Fibroblast of lung (primary cell): Measurements from ENCODE around the gene BLTP3B. TPM values are rescaled to one million over a fixed set of nuclear protein-coding genes. Genes with fewer than 3 reads are reported as not detected.

Experiments
- DNase-seq, 2 donors: peaks; one replicate each; pipeline versions ENCODE4 v3.0.0 to v3.0.0-alpha.2; 2010; ENCODE audit warnings: low read depth in 2 of 2
- H2AFZ ChIP-seq: 2 replicates; pipeline ENCODE4 v1.5.1; 2012; ENCODE audit warnings: low read length, control low read depth, inconsistent platforms
- H3K27ac ChIP-seq: 2 replicates; pipeline ENCODE4 v1.5.1; 2011; ENCODE audit warnings: low read length, control low read depth; ENCODE audit not compliant: insufficient read depth
- H3K27me3 ChIP-seq: 2 replicates; pipeline ENCODE4 v1.5.1; 2011; ENCODE audit warnings: mild to moderate bottlenecking, low read length; ENCODE audit not compliant: control insufficient read depth, insufficient read depth
- H3K36me3 ChIP-seq: 2 replicates; pipeline ENCODE4 v1.5.1; 2011; ENCODE audit warnings: low read length; ENCODE audit not compliant: control insufficient read depth, insufficient read depth
- H3K4me1 ChIP-seq: 2 replicates; pipeline ENCODE4 v1.5.1; 2011; ENCODE audit warnings: low read length; ENCODE audit not compliant: control insufficient read depth, insufficient read depth; ENCODE audit errors: extremely low read depth
- H3K4me2 ChIP-seq: 2 replicates; pipeline ENCODE4 v1.5.1; 2011; ENCODE audit warnings: low read length, control low read depth; ENCODE audit not compliant: insufficient read depth; ENCODE audit errors: extremely low read depth
- H3K4me3 ChIP-seq, 4 experiments: fragments of 200-600 bp in 1 of 4; sonication (generic) in 1 of 4; replicated peaks in 1 of 4; 2 replicates each; pipeline ENCODE4 v1.5.1; 2011 to 2016; ENCODE audit warnings: low read length in 4 of 4, low read depth in 3 of 4, mild to moderate bottlenecking in 3 of 4, control low read depth in 2 of 4, inconsistent platforms in 1 of 4, mixed read lengths in 1 of 4; ENCODE audit not compliant: insufficient read depth in 1 of 4; ENCODE audit errors: control extremely low read depth in 1 of 4
- H3K79me2 ChIP-seq: 2 replicates; pipeline ENCODE4 v1.5.1; 2012; ENCODE audit warnings: mild to moderate bottlenecking, low read length, inconsistent platforms; ENCODE audit not compliant: control insufficient read depth, insufficient read depth
- H3K9ac ChIP-seq: 2 replicates; pipeline ENCODE4 v1.5.1; 2011; ENCODE audit warnings: mild to moderate bottlenecking, low read length, control low read depth; ENCODE audit not compliant: insufficient read depth
- H3K9me3 ChIP-seq: 2 replicates; pipeline ENCODE4 v1.5.1; 2012; ENCODE audit warnings: low read depth, low read length; ENCODE audit not compliant: control insufficient read depth, insufficient read depth
- H4K20me1 ChIP-seq: 2 replicates; pipeline ENCODE4 v1.5.1; 2011; ENCODE audit warnings: low read length; ENCODE audit not compliant: control insufficient read depth, insufficient read depth; ENCODE audit errors: extremely low read depth
- CTCF ChIP-seq, 2 donors: IDR thresholded peaks in 1 of 2; conservative IDR thresholded peaks in 1 of 2; 1 replicate in 1 of 2; 2 replicates in 1 of 2; pipeline ENCODE4 v1.5.1; 2011 to 2012; ENCODE audit warnings: low read length in 2 of 2, control low read depth in 1 of 2, inconsistent platforms in 1 of 2, low read depth in 1 of 2, mild to moderate bottlenecking in 1 of 2
- EZH2 ChIP-seq: IDR thresholded peaks from 2 replicates; pipeline ENCODE4 v1.5.1; 2012; ENCODE audit warnings: low read length, control low read depth, mild to moderate bottlenecking; ENCODE audit errors: missing control alignments
- polyA plus RNA-seq, 2 donors: library from polyadenylated mRNA; depleted of rRNA in 1 of 2; stranded (reverse) in 1 of 2; unstranded in 1 of 2; fragments of >200 nt; gene quantifications; 2 replicates each; pipeline ENCODE4 v1.2.1, GENCODE V29; 2011 to 2012; ENCODE audit warnings: missing spikeins in 1 of 2
- total RNA-seq: library from RNA; depleted of rRNA; stranded (reverse); fragments of >200 nt; gene quantifications from 2 replicates; pipeline ENCODE4 v1.2.1, GENCODE V29; 2014

Gene BLTP3B
- total and polyA plus RNA-seq, 2 donors (not counting 1 experiment from before 2014, with no cell fraction given) = 30.0 to 44.4 TPM

GRCh38 chr12:100110276-100110675 is 32.4 kb downstream of the BLTP3B start:
- DNase-seq = no peak
- H3K27ac ChIP-seq = no peak overlapping the region
- H3K36me3 ChIP-seq = no peaks in the 10 kb centered on the region
- no peak overlapping the region for H2AFZ ChIP-seq
- no peaks in the 10 kb centered on the region for H4K20me1 ChIP-seq
- no peaks in the 10 kb centered on the region for H3K27me3 ChIP-seq
- peaks cover 35% of the 10 kb centered on the region for H3K79me2 ChIP-seq
- H3K4me2 ChIP-seq = no peak overlapping the region
- no peaks in the 10 kb centered on the region for H3K9me3 ChIP-seq
- H3K4me1 ChIP-seq = no peaks in the 10 kb centered on the region
- no peak overlapping the region for H3K4me3 ChIP-seq
- TF ChIP-seq CTCF (conservative IDR thresholded peaks at IDR 0.05 in 1 of 2, IDR thresholded peaks at IDR 0.05 in 1 of 2; ENCODE audit: low read depth in 1 of 2, low read length in 2 of 2) = no peak
- TF ChIP-seq EZH2 = no peak
- H3K9ac ChIP-seq = no peak overlapping the region

GRCh38 chr12:100106861-100107260 is 35.8 kb downstream of the BLTP3B start:
- H3K9ac ChIP-seq = no peak overlapping the region
- H3K4me1 ChIP-seq = no peaks in the 10 kb centered on the region
- H3K9me3 ChIP-seq = no peaks in the 10 kb centered on the region
- H2AFZ ChIP-seq = no peak overlapping the region
- TF ChIP-seq EZH2 (no peak), CTCF (conservative IDR thresholded peaks at IDR 0.05 in 1 of 2, IDR thresholded peaks at IDR 0.05 in 1 of 2; ENCODE audit: low read depth in 1 of 2, low read length in 2 of 2) (no peak)
- H3K79me2 ChIP-seq = peaks cover 21% of the 10 kb centered on the region
- H3K4me3 ChIP-seq = no peak overlapping the region
- no peak overlapping the region for H3K27ac ChIP-seq
- no peak overlapping the region for H3K4me2 ChIP-seq
- H4K20me1 ChIP-seq = no peaks in the 10 kb centered on the region
- no peaks in the 10 kb centered on the region for H3K27me3 ChIP-seq
- no peaks in the 10 kb centered on the region for H3K36me3 ChIP-seq
- no peak for DNase-seq

GRCh38 chr12:100105661-100106060 is 37.0 kb downstream of the BLTP3B start:
- Histone ChIP-seq H3K9me3 (no peaks in the 10 kb centered on the region), H3K4me3 (no peak overlapping the region), H3K4me1 (no peaks in the 10 kb centered on the region), H2AFZ (no peak overlapping the region), H3K79me2 (peaks cover 17% of the 10 kb centered on the region), H3K9ac (no peak overlapping the region), H3K36me3 (no peaks in the 10 kb centered on the region), H3K4me2 (no peak overlapping the region), H3K27me3 (no peaks in the 10 kb centered on the region), H3K27ac (no peak overlapping the region), H4K20me1 (no peaks in the 10 kb centered on the region)
- DNase-seq = no peak
- no peak for TF ChIP-seq CTCF (conservative IDR thresholded peaks at IDR 0.05 in 1 of 2, IDR thresholded peaks at IDR 0.05 in 1 of 2; ENCODE audit: low read depth in 1 of 2, low read length in 2 of 2)
- TF ChIP-seq EZH2 = no peak
